HepG2 (cell line): ENCODE measurements around the gene ATN1. TPM values are rescaled to one million over a fixed set of nuclear protein-coding genes. Genes with fewer than 3 reads are reported as not detected.
A peak's percentile ranks its signal among the peaks of the same experiment; 100 is the strongest.

Experiments used
- FOXK2 ChIP-seq: fragments of 450-650 bp; IDR thresholded peaks from 2 replicates; pipeline ENCODE4 v1.6.1; 2016
- HDAC2 ChIP-seq: sonication (generic); formaldehyde crosslinking; IDR thresholded peaks from 2 replicates; pipeline ENCODE4 v1.4.0; 2020; ENCODE audit warnings: missing genetic modification reagents
- SMAD9 ChIP-seq: sonication (generic); formaldehyde crosslinking; IDR thresholded peaks from 2 replicates; pipeline ENCODE4 v1.5.1; 2020; ENCODE audit warnings: mild to moderate bottlenecking, missing genetic modification reagents
- ZNF263 ChIP-seq: sonication (generic); formaldehyde crosslinking; IDR thresholded peaks from 2 replicates; pipeline ENCODE4 v1.4.0; 2020; ENCODE audit warnings: missing genetic modification reagents
- ZNF670 ChIP-seq: sonication (generic); formaldehyde crosslinking; IDR thresholded peaks from 2 replicates; pipeline ENCODE4 v1.8.0; 2022; ENCODE audit warnings: mild to moderate bottlenecking, missing genetic modification reagents, borderline replicate concordance
- polyA plus RNA-seq, 8 experiments: library from polyadenylated mRNA; depleted of rRNA in 3 of 8; stranded (reverse) in 7 of 8; unstranded in 1 of 8; fragments of >200 nt; fragmentation: Illumina TruSeq in 4 of 8; extraction: Trizol in 4 of 8; gene quantifications; 2 replicates each; pipeline versions ENCODE4 v1.2.1 to v1.2.3, GENCODE V29; 2011 to 2016; ENCODE audit warnings: low read depth in 4 of 8, missing spikeins in 1 of 8, mixed read lengths in 1 of 8; ENCODE audit not compliant: insufficient read depth in 1 of 8
- total RNA-seq, 5 experiments: library from RNA; depleted of rRNA; stranded (reverse); fragments of >200 nt; fragmentation: Illumina TruSeq; extraction: Trizol; gene quantifications; 2 replicates each; pipeline ENCODE4 v1.2.3, GENCODE V29; 2016; ENCODE audit warnings: low read depth in 1 of 5
- TF ChIP-seq, protein P1 (sequence below): sonication (generic); formaldehyde crosslinking; IDR thresholded peaks from one replicate; pipeline ENCODE4 v1.5.1; 2020; ENCODE audit warnings: mild to moderate bottlenecking, missing genetic modification reagents; ENCODE audit errors: not compliant biosample characterization
- TF ChIP-seq, protein P2 (sequence below): sonication (generic); formaldehyde crosslinking; IDR thresholded peaks from 2 replicates; pipeline ENCODE4 v1.5.0; 2020; ENCODE audit warnings: mild to moderate bottlenecking, missing genetic modification reagents
- TF ChIP-seq, protein P3 (sequence below): sonication (generic); formaldehyde crosslinking; IDR thresholded peaks from 2 replicates; pipeline ENCODE4 v1.8.0; 2022; ENCODE audit warnings: mild to moderate bottlenecking, missing genetic modification reagents; ENCODE audit not compliant: insufficient replicate concordance
- TF ChIP-seq, protein P4 (sequence below): sonication (generic); formaldehyde crosslinking; IDR thresholded peaks from 2 replicates; pipeline ENCODE4 v1.5.0; 2020; ENCODE audit warnings: mild to moderate bottlenecking, missing genetic modification reagents, moderate library complexity
- TF ChIP-seq, protein P5 (sequence below): sonication (generic); formaldehyde crosslinking; IDR thresholded peaks from 2 replicates; pipeline ENCODE4 v1.5.0; 2020; ENCODE audit warnings: mild to moderate bottlenecking, missing genetic modification reagents, borderline replicate concordance

ATN1 gene
- total and polyA plus RNA-seq, 2 of the 13 experiments (the other 11 are each of a cell fraction or from before 2014, with no cell fraction given): 2.1 to 8.6 TPM

DNA sequence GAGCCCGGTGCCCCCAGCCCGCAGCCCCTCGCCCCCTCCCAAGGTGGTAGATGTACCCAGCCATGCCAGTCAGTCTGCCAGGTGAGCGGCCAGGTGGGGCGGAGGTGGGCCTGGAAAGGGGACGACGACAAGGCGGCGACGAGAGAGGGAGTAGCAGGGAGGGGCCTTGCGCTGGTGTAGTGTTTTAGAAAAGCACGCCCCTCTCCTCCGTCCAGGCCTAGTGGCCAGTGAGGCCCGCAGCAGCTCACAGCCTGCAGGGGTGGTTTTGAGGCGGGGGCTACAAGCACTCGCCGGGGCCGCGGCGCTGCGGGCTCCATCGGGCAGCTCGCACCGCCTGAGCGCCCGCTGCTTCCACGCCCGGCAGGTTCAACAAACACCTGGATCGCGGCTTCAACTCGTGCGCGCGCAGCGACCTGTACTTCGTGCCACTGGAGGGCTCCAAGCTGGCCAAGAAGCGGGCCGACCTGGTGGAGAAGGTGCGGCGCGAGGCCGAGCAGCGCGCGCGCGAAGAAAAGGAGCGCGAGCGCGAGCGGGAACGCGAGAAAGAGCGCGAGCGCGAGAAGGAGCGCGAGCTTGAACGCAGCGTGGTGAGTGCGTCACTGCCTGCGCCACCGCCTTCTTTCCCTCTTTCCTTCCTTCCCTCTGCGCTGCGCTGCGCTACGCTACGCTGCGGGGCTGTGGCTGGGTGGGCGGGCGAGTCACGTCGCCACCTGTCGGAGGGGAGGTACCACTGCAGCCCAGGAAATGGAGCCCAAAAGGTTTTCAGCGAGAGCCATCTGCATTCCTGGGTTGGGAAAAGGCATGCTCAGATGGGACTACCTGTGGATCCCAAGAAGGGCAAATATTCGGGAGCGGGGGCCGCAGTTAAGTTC is 10.0 kb downstream of the ATN1 start (continued):
- TF ChIP-seq, protein P1, sequence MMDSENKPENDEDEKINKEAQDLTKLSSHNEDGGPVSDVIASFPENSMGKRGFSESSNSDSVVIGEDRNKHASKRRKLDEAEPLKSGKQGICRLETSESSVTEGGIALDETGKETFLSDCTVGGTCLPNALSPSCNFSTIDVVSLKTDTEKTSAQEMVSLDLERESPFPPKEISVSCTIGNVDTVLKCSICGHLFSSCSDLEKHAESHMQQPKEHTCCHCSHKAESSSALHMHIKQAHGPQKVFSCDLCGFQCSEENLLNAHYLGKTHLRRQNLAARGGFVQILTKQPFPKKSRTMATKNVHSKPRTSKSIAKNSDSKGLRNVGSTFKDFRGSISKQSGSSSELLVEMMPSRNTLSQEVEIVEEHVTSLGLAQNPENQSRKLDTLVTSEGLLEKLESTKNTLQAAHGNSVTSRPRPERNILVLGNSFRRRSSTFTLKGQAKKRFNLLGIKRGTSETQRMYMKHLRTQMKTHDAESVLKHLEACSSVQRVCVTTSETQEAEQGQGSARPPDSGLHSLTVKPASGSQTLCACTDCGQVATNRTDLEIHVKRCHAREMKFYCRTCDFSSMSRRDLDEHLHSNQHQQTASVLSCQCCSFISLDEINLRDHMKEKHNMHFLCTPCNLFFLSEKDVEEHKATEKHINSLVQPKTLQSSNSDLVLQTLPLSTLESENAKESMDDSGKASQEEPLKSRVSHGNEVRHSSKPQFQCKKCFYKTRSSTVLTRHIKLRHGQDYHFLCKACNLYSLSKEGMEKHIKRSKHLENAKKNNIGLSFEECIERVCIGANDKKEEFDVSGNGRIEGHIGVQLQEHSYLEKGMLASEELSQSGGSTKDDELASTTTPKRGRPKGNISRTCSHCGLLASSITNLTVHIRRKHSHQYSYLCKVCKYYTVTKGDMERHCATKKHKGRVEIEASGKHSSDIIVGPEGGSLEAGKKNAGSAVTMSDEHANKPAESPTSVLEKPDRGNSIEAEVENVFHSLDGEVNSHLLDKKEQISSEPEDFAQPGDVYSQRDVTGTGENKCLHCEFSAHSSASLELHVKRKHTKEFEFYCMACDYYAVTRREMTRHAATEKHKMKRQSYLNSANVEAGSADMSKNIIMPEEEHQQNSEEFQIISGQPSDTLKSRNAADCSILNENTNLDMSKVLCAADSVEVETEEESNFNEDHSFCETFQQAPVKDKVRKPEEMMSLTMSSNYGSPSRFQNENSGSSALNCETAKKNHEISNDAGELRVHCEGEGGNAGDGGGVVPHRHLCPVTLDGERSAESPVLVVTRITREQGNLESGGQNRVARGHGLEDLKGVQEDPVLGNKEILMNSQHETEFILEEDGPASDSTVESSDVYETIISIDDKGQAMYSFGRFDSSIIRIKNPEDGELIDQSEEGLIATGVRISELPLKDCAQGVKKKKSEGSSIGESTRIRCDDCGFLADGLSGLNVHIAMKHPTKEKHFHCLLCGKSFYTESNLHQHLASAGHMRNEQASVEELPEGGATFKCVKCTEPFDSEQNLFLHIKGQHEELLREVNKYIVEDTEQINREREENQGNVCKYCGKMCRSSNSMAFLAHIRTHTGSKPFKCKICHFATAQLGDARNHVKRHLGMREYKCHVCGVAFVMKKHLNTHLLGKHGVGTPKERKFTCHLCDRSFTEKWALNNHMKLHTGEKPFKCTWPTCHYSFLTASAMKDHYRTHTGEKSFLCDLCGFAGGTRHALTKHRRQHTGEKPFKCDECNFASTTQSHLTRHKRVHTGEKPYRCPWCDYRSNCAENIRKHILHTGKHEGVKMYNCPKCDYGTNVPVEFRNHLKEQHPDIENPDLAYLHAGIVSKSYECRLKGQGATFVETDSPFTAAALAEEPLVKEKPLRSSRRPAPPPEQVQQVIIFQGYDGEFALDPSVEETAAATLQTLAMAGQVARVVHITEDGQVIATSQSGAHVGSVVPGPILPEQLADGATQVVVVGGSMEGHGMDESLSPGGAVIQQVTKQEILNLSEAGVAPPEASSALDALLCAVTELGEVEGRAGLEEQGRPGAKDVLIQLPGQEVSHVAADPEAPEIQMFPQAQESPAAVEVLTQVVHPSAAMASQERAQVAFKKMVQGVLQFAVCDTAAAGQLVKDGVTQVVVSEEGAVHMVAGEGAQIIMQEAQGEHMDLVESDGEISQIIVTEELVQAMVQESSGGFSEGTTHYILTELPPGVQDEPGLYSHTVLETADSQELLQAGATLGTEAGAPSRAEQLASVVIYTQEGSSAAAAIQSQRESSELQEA (CRISPR knock-in tag): peak; percentile 51
- peak; percentile 87; the same call in 1 of the 2 replicates for TF ChIP-seq HDAC2 (CRISPR knock-in tag)
- TF ChIP-seq ZNF670 (CRISPR knock-in tag): peak; percentile 73; the same call in 1 of the 2 replicates
- TF ChIP-seq, protein P2, sequence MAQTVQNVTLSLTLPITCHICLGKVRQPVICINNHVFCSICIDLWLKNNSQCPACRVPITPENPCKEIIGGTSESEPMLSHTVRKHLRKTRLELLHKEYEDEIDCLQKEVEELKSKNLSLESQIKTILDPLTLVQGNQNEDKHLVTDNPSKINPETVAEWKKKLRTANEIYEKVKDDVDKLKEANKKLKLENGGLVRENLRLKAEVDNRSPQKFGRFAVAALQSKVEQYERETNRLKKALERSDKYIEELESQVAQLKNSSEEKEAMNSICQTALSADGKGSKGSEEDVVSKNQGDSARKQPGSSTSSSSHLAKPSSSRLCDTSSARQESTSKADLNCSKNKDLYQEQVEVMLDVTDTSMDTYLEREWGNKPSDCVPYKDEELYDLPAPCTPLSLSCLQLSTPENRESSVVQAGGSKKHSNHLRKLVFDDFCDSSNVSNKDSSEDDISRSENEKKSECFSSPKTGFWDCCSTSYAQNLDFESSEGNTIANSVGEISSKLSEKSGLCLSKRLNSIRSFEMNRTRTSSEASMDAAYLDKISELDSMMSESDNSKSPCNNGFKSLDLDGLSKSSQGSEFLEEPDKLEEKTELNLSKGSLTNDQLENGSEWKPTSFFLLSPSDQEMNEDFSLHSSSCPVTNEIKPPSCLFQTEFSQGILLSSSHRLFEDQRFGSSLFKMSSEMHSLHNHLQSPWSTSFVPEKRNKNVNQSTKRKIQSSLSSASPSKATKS (CRISPR knock-in tag): no peak
- TF ChIP-seq SMAD9 (CRISPR knock-in tag): 0 out of 2 replicates have a peak, but pooled peaks have one; percentile 34
- 0 out of 2 replicates have a peak, but pooled peaks have one; percentile 35 for TF ChIP-seq ZNF263 (CRISPR knock-in tag)
- TF ChIP-seq, protein P3, sequence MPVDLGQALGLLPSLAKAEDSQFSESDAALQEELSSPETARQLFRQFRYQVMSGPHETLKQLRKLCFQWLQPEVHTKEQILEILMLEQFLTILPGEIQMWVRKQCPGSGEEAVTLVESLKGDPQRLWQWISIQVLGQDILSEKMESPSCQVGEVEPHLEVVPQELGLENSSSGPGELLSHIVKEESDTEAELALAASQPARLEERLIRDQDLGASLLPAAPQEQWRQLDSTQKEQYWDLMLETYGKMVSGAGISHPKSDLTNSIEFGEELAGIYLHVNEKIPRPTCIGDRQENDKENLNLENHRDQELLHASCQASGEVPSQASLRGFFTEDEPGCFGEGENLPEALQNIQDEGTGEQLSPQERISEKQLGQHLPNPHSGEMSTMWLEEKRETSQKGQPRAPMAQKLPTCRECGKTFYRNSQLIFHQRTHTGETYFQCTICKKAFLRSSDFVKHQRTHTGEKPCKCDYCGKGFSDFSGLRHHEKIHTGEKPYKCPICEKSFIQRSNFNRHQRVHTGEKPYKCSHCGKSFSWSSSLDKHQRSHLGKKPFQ (CRISPR knock-in tag): peak; percentile 37
- peak; percentile 7; the same call in 1 of the 2 replicates for TF ChIP-seq FOXK2
- TF ChIP-seq, protein P4, sequence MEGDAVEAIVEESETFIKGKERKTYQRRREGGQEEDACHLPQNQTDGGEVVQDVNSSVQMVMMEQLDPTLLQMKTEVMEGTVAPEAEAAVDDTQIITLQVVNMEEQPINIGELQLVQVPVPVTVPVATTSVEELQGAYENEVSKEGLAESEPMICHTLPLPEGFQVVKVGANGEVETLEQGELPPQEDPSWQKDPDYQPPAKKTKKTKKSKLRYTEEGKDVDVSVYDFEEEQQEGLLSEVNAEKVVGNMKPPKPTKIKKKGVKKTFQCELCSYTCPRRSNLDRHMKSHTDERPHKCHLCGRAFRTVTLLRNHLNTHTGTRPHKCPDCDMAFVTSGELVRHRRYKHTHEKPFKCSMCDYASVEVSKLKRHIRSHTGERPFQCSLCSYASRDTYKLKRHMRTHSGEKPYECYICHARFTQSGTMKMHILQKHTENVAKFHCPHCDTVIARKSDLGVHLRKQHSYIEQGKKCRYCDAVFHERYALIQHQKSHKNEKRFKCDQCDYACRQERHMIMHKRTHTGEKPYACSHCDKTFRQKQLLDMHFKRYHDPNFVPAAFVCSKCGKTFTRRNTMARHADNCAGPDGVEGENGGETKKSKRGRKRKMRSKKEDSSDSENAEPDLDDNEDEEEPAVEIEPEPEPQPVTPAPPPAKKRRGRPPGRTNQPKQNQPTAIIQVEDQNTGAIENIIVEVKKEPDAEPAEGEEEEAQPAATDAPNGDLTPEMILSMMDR (CRISPR knock-in tag): peak; percentile 99
- TF ChIP-seq, protein P5, sequence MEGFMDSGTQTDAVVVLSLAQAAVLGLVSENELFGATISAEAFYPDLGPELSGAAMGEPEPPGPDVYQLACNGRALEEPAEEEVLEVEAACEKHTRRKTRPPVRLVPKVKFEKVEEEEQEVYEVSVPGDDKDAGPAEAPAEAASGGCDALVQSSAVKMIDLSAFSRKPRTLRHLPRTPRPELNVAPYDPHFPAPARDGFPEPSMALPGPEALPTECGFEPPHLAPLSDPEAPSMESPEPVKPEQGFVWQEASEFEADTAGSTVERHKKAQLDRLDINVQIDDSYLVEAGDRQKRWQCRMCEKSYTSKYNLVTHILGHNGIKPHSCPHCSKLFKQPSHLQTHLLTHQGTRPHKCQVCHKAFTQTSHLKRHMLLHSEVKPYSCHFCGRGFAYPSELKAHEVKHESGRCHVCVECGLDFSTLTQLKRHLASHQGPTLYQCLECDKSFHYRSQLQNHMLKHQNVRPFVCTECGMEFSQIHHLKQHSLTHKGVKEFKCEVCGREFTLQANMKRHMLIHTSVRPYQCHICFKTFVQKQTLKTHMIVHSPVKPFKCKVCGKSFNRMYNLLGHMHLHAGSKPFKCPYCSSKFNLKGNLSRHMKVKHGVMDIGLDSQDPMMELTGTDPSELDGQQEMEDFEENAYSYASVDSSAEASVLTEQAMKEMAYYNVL (CRISPR knock-in tag): peak; percentile 97
